IMR-90 (cell line): ENCODE measurements around the gene NEK8.

Experiments
- CEBPB ChIP-seq: IDR thresholded peaks from 2 replicates; pipeline ENCODE4 v1.6.1; 2012; ENCODE audit warnings: low read depth, low read length, improper control_type of control experiment
- CHD1 ChIP-seq: IDR thresholded peaks from 2 replicates; pipeline ENCODE4 v1.6.1; 2012; ENCODE audit warnings: low read depth, low read length, improper control_type of control experiment
- POLR2A ChIP-seq: IDR thresholded peaks from 2 replicates; pipeline ENCODE4 v1.6.1; 2012; ENCODE audit warnings: mild to moderate bottlenecking, low read depth, low read length
- RAD21 ChIP-seq: IDR thresholded peaks from 2 replicates; pipeline ENCODE4 v1.6.1; 2012; ENCODE audit warnings: low read length, improper control_type of control experiment
- RFX5 ChIP-seq: IDR thresholded peaks from 2 replicates; pipeline ENCODE4 v1.8.0; 2012; ENCODE audit warnings: low read depth, mild to moderate bottlenecking, low read length, moderate library complexity
- SMC3 ChIP-seq: fragments of 150-350 bp; IDR thresholded peaks from 2 replicates; pipeline ENCODE4 v1.6.1; 2016; ENCODE audit warnings: low read depth, mild to moderate bottlenecking, antibody characterized with exemption, low read length, moderate library complexity
- TF ChIP-seq, protein P1 (sequence below): conservative IDR thresholded peaks from 2 replicates; pipeline ENCODE4 v1.5.1; 2012; ENCODE audit warnings: mild to moderate bottlenecking, low read depth, low read length, improper control_type of control experiment
- TF ChIP-seq, protein P2 (sequence below): fragments of 150-350 bp; IDR thresholded peaks from 2 replicates; pipeline ENCODE4 v1.6.1; 2017; ENCODE audit warnings: mild to moderate bottlenecking, antibody characterized with exemption, low read length, low read depth
- TF ChIP-seq, protein P3 (sequence below): fragments of 150-350 bp; IDR thresholded peaks from 2 replicates; pipeline ENCODE4 v1.6.1; 2016; ENCODE audit warnings: low read depth, mild to moderate bottlenecking, low read length, moderate library complexity, borderline replicate concordance

- TF ChIP-seq, protein P1, sequence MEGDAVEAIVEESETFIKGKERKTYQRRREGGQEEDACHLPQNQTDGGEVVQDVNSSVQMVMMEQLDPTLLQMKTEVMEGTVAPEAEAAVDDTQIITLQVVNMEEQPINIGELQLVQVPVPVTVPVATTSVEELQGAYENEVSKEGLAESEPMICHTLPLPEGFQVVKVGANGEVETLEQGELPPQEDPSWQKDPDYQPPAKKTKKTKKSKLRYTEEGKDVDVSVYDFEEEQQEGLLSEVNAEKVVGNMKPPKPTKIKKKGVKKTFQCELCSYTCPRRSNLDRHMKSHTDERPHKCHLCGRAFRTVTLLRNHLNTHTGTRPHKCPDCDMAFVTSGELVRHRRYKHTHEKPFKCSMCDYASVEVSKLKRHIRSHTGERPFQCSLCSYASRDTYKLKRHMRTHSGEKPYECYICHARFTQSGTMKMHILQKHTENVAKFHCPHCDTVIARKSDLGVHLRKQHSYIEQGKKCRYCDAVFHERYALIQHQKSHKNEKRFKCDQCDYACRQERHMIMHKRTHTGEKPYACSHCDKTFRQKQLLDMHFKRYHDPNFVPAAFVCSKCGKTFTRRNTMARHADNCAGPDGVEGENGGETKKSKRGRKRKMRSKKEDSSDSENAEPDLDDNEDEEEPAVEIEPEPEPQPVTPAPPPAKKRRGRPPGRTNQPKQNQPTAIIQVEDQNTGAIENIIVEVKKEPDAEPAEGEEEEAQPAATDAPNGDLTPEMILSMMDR = no peak
- TF ChIP-seq, protein P2, sequence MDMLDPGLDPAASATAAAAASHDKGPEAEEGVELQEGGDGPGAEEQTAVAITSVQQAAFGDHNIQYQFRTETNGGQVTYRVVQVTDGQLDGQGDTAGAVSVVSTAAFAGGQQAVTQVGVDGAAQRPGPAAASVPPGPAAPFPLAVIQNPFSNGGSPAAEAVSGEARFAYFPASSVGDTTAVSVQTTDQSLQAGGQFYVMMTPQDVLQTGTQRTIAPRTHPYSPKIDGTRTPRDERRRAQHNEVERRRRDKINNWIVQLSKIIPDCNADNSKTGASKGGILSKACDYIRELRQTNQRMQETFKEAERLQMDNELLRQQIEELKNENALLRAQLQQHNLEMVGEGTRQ = no peak
- TF ChIP-seq RFX5 = no peak
- TF ChIP-seq POLR2A = no peak
- TF ChIP-seq CEBPB = no peak
- no peak for TF ChIP-seq RAD21
- no peak for TF ChIP-seq SMC3
- TF ChIP-seq, protein P3, sequence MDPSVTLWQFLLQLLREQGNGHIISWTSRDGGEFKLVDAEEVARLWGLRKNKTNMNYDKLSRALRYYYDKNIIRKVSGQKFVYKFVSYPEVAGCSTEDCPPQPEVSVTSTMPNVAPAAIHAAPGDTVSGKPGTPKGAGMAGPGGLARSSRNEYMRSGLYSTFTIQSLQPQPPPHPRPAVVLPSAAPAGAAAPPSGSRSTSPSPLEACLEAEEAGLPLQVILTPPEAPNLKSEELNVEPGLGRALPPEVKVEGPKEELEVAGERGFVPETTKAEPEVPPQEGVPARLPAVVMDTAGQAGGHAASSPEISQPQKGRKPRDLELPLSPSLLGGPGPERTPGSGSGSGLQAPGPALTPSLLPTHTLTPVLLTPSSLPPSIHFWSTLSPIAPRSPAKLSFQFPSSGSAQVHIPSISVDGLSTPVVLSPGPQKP = no peak
- no peak for TF ChIP-seq CHD1
Observed at GRCh38 chr17:28744972-28745785, 16.6 kb downstream of the NEK8 start.
